Kidney tubule cell (primary cell): ENCODE results near the gene RPS6KB2.
"Not testable (repeated sequence)": the region's sequence is repeated elsewhere in the genome, so short reads cannot be mapped to it uniquely, and the experiment has no call there.

Experiments
- DNase-seq: peaks from one replicate; pipeline ENCODE4 v3.0.0-alpha.2; 2018; ENCODE audit warnings: low spot score

Gene RPS6KB2

GRCh38 chr11:67410984-67411784, 17.1 kb upstream of the RPS6KB2 start:
- no peak for DNase-seq

GRCh38 chr11:67411785-67412152, 16.5 kb upstream of the RPS6KB2 start:
- no peak for DNase-seq

- no peak for DNase-seq
Observed at GRCh38 chr11:67412495-67413179, 15.7 kb upstream of the RPS6KB2 start.

- DNase-seq = no peak
Observed at GRCh38 chr11:67413266-67413849, 14.9 kb upstream of the RPS6KB2 start.

GRCh38 chr11:67415501-67416304, 12.6 kb upstream of the RPS6KB2 start, which contains the start of gene CARNS1:
CARNS1 (plus strand) TSS chr11:67415678; CDS start chr11:67416200, 522 bp downstream.
- no peak for DNase-seq

GRCh38 chr11:67416416-67417335, 11.6 kb upstream of the RPS6KB2 start:
- DNase-seq = no peak

GRCh38 chr11:67417425-67417824, 10.9 kb upstream of the RPS6KB2 start:
- no peak for DNase-seq

GRCh38 chr11:67418476-67419281, 9.6 kb upstream of the RPS6KB2 start:
- no peak for DNase-seq

- DNase-seq = no peak
Observed at GRCh38 chr11:67419325-67420049, 8.8 kb upstream of the RPS6KB2 start.

- DNase-seq = no peak
Observed at GRCh38 chr11:67420147-67420645, 8.1 kb upstream of the RPS6KB2 start.

- DNase-seq = peak; percentile 95
Observed at GRCh38 chr11:67420646-67421429, 7.5 kb upstream of the RPS6KB2 start.

- no peak for DNase-seq
Observed at GRCh38 chr11:67421430-67422031, 6.8 kb upstream of the RPS6KB2 start.

GRCh38 chr11:67422891-67423290, 5.4 kb upstream of the RPS6KB2 start:
- peak; percentile 61 for DNase-seq

GRCh38 chr11:67423466-67423865, 4.8 kb upstream of the RPS6KB2 start:
- DNase-seq = no peak

GRCh38 chr11:67423891-67424613, 4.2 kb upstream of the RPS6KB2 start:
- DNase-seq = no peak

- not testable (repeated sequence) for DNase-seq
Observed at GRCh38 chr11:67427364-67427859, 882 bp upstream of the RPS6KB2 start.

GRCh38 chr11:67429038-67429668, 859 bp downstream of the RPS6KB2 start:
- DNase-seq = no peak
